Subcutaneous adipose tissue (tissue), 4 donors: ENCODE results near the gene RAD21L1. TPM values are rescaled to one million over a fixed set of nuclear protein-coding genes. Genes with fewer than 3 reads are reported as not detected.

Experiments
- total RNA-seq, 4 donors: library from RNA; depleted of rRNA; stranded (reverse); fragments of >200 nt; gene quantifications; one replicate each; pipeline ENCODE4 v1.1.0, GENCODE V29; 2016
- TF ChIP-seq, protein P1 (sequence below): fragments of 450-650 bp; IDR thresholded peaks from one replicate; pipeline ENCODE4 v1.5.1; 2016; ENCODE audit warnings: low read depth, mild to moderate bottlenecking, control low read depth, antibody characterized with exemption, moderate library complexity

The RAD21L1 gene
- total RNA-seq, 4 donors from 2014 or later = not detected

DNA sequence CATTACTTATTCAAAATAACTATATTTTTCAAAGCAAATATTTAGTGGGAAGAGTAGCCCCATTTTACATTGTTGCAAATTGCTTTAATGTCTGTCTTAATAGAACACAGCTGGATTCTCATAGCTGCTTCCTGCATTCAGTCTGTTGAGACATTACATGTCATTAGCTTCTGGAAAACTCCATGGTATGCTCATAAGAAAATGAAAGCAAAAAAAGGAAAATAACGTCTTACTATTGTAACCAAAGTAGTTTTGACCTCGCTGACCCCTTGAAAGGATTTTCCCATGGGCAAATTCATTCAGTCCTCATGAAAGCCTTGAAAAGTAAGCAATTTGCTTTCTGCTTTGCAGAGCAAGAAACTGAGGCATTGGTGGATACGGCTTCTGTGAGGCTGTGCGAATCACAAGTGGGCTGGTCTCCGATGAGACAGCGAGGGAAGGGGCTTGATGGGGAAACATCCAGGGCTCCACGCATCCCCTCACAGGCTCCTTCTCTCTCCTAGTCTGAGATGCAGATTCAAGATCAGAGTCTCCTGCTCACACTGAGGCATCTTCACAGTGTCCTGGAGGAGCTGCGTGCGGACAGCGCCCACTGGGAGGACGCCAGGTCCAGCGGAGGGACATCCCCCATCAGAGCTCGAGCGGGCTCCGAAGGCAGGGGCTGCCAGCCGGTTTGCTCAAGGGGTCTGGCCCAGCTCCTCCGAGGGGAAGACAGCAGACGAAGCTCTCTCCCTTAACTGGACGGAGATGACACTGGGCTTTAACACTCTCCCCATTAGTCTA is 19.3 kb upstream of the RAD21L1 start:
- TF ChIP-seq, protein P1, sequence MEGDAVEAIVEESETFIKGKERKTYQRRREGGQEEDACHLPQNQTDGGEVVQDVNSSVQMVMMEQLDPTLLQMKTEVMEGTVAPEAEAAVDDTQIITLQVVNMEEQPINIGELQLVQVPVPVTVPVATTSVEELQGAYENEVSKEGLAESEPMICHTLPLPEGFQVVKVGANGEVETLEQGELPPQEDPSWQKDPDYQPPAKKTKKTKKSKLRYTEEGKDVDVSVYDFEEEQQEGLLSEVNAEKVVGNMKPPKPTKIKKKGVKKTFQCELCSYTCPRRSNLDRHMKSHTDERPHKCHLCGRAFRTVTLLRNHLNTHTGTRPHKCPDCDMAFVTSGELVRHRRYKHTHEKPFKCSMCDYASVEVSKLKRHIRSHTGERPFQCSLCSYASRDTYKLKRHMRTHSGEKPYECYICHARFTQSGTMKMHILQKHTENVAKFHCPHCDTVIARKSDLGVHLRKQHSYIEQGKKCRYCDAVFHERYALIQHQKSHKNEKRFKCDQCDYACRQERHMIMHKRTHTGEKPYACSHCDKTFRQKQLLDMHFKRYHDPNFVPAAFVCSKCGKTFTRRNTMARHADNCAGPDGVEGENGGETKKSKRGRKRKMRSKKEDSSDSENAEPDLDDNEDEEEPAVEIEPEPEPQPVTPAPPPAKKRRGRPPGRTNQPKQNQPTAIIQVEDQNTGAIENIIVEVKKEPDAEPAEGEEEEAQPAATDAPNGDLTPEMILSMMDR = no peak

DNA sequence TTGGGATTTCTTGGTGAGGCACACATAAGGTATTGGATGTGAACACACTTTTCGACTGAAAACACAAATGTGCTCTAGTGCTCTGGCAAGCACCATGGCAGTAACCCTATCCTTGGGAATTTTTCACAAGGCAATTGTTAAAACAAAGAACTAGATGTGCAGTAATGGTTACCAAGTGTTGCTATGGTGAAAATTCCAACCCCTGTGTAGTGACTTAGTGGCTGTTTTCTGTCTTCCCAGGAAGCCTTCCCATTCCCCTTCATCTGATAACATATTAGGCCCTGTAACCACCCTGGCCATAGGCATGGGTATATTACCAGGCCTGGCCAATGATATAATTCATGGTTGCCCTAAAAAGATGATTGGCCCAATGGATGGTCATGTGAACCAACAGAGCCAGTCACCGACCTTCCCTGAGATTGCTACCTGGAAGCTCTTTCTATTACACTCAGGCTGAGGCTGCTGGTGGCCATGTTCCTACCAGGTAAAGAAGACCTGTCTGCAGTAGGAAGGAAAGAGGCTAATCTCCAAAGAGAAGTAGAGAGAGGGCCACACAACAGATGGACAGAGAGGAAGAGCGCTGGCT is 18.5 kb upstream of the RAD21L1 start:
- TF ChIP-seq, protein P1 = no peak

DNA sequence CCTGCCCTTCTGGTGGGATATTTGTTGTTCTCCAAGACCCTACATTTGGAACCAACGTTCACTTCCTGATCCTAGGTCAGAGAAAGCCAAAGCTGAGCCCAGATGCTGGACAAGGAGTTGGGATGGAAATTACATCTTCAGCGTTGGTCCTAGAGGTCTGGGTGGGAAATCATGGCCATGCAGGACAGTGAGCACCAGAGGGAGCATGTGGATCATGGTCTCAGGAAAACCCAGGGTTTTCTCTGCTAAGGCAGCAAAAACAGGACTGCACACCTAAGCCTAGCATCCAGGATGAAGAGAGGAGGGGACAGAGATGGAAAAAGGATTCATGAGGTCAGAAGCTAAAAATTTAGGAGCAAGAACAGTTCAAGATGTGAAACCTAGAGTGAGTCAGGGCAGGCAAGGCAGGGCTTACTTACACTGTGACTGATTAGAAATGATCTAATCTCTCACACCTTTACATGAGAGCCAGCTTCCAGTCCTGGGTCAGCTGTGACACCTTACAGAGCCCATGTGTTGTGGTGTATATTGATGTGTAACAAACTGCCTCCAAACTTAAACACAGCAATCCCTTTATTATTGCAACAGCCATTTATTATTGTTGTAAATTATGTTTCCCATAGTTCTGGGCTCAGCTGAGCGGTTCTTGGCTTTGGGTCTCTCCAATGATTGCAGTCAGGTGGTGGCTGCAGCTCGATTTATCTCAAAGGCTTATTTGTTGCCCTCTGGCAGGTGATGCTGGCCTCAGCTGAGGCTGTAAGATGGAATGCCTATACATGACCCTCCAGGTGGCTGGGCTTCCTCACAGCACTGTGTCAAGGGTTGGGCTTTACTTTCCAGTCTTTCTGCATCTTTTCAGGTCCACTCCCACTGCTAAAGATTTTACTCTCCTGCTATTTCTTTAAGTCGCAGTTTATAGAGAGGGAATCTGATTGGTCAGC is 16.1 kb upstream of the RAD21L1 start:
- TF ChIP-seq, protein P1 = no peak

DNA sequence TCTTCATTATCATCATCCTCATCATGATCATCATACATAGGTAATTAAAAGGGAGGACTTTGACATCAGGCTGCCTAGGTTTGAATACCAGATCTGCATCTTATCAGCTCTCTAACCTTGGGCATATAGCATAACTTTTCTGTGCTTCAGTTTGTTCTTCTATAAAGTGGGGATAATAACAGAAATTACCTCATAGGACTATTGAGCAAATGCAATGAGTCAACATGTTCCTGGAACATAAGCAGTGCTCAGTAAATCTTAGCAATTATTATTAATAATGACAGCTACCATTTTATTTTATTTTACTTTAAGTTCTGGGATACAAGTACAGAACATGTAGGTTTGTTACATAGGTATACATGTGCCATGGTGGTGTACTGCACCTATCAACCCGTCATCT is 15.3 kb upstream of the RAD21L1 start:
- TF ChIP-seq, protein P1 = no peak

DNA sequence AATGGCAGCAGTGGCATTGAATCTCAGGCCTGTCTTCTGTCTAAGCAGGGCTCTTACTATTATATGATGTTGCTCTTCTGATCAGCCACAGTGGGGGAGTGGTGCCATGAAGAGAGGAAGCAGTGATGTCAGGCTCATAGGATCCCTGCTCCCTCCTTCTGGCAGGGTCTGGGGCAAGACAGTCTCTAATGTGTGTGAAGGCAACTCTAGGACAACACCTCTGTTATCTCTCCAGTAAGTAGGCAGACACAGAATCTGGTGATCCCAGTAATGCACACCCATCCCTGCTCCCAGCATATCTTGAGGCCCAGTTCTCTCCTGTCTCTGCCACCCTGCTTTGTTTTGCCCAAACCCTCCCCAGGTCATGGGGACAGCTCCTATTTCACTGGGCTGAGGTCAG is 13.8 kb upstream of the RAD21L1 start:
- TF ChIP-seq, protein P1 = no peak

DNA sequence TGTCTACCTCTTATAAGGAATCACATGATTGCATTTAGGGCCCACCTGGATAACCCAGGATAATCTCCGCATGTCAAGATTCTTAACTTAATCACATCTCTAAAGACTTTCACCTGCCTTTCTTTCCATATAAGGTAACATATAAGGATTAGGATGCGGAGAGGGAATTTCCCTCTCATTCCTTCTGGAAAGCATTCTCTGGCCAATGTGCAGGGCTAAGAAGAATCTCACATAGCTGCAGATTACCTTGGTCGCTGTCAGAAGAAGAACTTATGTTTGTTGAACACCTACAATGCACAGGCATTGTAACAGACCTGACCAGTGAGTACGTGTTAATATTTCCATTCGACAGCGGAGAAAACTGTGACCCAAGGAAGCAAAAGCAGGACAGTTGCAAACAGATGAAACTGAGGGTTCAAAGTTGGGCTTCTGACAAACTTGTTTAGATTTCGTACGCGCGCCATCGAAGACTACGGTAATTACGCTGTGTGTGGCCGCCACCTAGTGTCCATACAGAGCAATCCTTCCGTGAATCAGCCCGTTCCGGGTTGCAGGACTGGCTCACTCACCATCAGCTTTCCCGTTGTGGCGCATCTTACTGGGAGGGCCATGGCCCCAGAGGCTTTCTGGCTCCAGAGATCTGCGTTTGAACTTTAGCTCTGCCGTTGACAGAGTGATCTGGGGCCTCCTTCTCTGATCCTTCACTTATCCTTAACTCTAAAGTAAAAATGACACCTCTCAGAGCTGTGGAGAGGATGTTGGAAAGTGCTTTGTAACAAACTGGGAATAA is 13.0 kb upstream of the RAD21L1 start:
- TF ChIP-seq, protein P1 = no peak
